Smooth muscle cell of bladder (primary cell): ENCODE results near the gene AOC2. TPM values are rescaled to one million over a fixed set of nuclear protein-coding genes. Genes with fewer than 3 reads are reported as not detected.

Experiments
- total RNA-seq: library from RNA; depleted of rRNA; stranded (reverse); fragments of >200 nt; gene quantifications from 2 replicates; pipeline ENCODE4 v1.2.3, GENCODE V29; 2014

AOC2 gene
- total RNA-seq: 0.28 and 0.37 TPM in 2 replicates

GRCh38 chr17:42844271-42844670, at the start of gene AOC2:
TSS of gene AOC2 (plus strand) at chr17:42844580. CDS start at chr17:42844627, 47 bp downstream.

DNA sequence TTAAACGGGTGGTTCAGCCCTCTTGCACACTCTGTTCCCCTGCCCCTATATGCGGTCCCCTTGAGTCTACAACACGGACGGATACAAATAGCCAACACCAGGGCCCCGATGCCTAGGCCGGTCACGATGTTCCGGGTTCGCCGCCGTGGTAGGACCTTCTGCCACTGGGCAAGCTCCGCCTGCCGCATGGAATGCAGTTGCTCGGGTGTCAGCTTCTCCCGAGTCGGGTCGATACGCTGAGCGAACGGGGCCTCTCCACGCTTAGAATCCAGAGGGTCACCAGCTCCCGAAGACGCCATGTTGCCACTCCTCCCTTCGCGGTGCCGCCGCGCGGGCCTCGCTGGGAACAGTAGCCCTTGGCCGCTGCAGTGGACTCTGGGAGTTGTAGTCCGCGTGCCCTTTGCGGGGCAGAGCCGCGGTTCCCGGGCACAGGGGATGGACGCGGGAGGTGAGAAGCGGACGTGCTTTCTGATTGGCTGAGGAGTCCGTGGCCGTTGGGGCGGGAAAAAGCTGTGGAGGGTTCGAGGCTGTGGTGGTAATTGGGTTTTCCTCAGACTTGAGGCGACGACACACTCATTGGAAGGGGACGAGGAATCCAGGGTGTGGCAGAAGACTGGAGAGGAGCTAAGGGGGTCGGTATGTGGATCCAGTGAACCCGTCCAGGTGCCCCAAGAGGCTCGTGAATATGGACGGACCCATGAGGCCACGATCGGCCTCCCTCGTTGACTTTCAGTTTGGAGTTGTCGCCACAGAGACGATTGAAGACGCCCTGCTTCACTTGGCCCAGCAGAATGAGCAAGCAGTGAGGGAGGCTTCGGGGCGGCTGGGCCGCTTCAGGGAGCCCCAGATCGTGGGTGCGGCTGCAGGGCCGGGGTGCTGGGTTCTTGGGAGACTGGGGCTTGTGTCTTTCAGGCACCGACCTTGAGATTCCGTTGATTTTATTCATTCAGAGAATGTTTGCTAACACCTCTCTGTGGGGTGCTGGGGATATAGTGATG, 45.7 kb upstream of the AOC2 start, which contains the start of the genes CNTD1 and COA3:
TSS of gene CNTD1 (plus strand) at position 479 of the 998 bp plus-strand sequence. CDS start at position 686, 207 bp downstream.
TSS of gene COA3 (minus strand) at position 322 of the 998 bp plus-strand sequence. CDS start at position 299, 23 bp downstream.

DNA sequence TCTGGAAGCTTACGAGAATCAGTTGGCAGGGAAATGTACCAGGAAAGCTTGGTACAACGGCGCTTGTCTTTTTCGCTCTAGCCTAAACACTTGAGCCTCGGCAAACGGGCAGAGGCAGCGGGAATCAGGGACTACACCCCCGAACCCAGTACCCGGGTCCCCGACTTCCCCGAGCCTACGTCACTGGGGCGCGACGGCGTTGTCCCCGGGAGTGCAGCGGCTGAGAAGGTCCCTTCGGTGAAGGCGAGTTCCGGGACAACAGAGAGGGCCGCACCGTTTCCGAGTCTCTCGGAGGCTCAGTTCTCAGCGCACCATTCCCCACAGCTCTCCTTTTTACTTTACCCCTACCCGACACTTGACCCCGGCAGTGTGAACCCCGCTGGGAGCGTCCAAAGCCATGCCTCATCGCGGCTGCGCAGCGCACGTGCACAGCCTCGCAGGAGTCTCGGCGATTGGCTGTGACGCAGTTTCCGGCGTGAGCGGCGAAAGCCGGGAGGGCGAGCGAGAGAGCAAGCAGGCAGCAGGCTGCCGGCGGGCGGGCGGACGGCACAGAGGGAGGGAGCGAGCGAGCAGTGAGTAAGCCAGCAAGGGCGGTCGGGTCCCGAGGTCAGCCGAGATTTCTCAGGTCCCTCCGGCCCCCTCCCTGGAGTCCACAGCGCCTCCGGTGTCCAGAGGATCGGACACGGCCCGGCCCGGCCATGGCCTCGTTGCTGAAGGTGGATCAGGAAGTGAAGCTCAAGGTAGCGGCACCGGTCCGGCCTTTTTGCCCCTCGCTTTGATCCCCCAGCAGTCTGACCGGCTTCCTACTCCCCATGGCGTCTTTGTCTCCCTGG, 11.2 kb upstream of the AOC2 start, which contains the start of gene PSME3:
TSS of gene PSME3 (plus strand) at position 464 of the 833 bp plus-strand sequence. CDS start at position 699, 235 bp downstream.

GRCh38 chr17:42850954-42851353, 6.6 kb downstream of the AOC2 start, which contains the start of gene AOC3:
TSS of gene AOC3 (plus strand) at chr17:42851199. CDS start at chr17:42851344, 145 bp downstream.

Other genes starting within 250 kb of the AOC2 start
- 60.9 and 72.4 TPM in 2 replicates for gene RETREG3, start 235.2 kb upstream of the AOC2 start, total RNA-seq
- 13.2 and 15.2 TPM in 2 replicates for gene TUBG1, start 234.9 kb upstream of the AOC2 start, total RNA-seq
- 5.4 and 7.2 TPM in 2 replicates for gene TUBG2, start 185.3 kb upstream of the AOC2 start, total RNA-seq
- gene PLEKHH3, start 167.6 kb upstream of the AOC2 start, total RNA-seq: 8.2 and 9.0 TPM in 2 replicates
- 1.4 and 1.8 TPM in 2 replicates for gene CCR10, start 162.7 kb upstream of the AOC2 start, total RNA-seq
- 19.9 and 21.9 TPM in 2 replicates for gene CNTNAP1, start 162.0 kb upstream of the AOC2 start, total RNA-seq
- gene EZH1, start 99.5 kb upstream of the AOC2 start, total RNA-seq: 11.7 and 14.7 TPM in 2 replicates
- 0.09 and 0.14 TPM in 2 replicates for gene RAMP2, start 83.4 kb upstream of the AOC2 start, total RNA-seq
- gene VPS25, start 71.1 kb upstream of the AOC2 start, total RNA-seq: 55.7 and 57.5 TPM in 2 replicates
- gene WNK4, start 64.0 kb upstream of the AOC2 start, total RNA-seq: 0.28 and 1.7 TPM in 2 replicates
- 67.3 and 76.7 TPM in 2 replicates for gene COA3, start 45.9 kb upstream of the AOC2 start, total RNA-seq
- 0.09 and 0.14 TPM in 2 replicates for gene CNTD1, start 45.7 kb upstream of the AOC2 start, total RNA-seq
- gene BECN1, start 20.3 kb upstream of the AOC2 start, total RNA-seq: 155 and 158 TPM in 2 replicates
- gene PSME3, start 11.2 kb upstream of the AOC2 start, total RNA-seq: 44.8 and 57.7 TPM in 2 replicates
- 1.6 and 1.8 TPM in 2 replicates for gene AOC3, start 6.6 kb downstream of the AOC2 start, total RNA-seq
- not detected in 2 replicates for gene G6PC1, start 56.2 kb downstream of the AOC2 start, total RNA-seq
- gene AARSD1, start 119.9 kb downstream of the AOC2 start, total RNA-seq: 21.2 and 31.6 TPM in 2 replicates
- gene PTGES3L, start 135.5 kb downstream of the AOC2 start, total RNA-seq: 0.09 and 0.14 TPM in 2 replicates
- gene RUNDC1, start 136.0 kb downstream of the AOC2 start, total RNA-seq: 6.3 and 10.1 TPM in 2 replicates
- gene RPL27, start 153.8 kb downstream of the AOC2 start, total RNA-seq: 1,624 and 1,964 TPM in 2 replicates
- 30.1 and 32.9 TPM in 2 replicates for gene IFI35, start 162.2 kb downstream of the AOC2 start, total RNA-seq
- 230 and 338 TPM in 2 replicates for gene VAT1, start 177.8 kb downstream of the AOC2 start, total RNA-seq
- gene RND2, start 180.7 kb downstream of the AOC2 start, total RNA-seq: 0.92 and 1.00 TPM in 2 replicates